Vagina (tissue), 2 donors: ENCODE measurements around the gene CHAF1A.

Experiments used
- CTCF ChIP-seq, 3 experiments: fragments of 450-650 bp in 2 of 3; fragments of 200-600 bp in 1 of 3; sonication (generic) in 1 of 3; IDR thresholded peaks; one replicate each; pipeline ENCODE4 v1.5.1; 2017 to 2019; ENCODE audit warnings: antibody characterized with exemption in 3 of 3, mild to moderate bottlenecking in 2 of 3, moderate library complexity in 2 of 3
- POLR2AphosphoS5 ChIP-seq, 2 donors: sonication (generic); formaldehyde crosslinking; IDR thresholded peaks; one replicate each; pipeline ENCODE4 v1.9.0; 2017; ENCODE audit warnings: antibody characterized with exemption in 2 of 2, mild to moderate bottlenecking in 2 of 2, low read depth in 1 of 2; ENCODE audit not compliant: insufficient read depth in 1 of 2

GRCh38 chr19:4363571-4364304, 38.7 kb upstream of the CHAF1A start:
- TF ChIP-seq CTCF (IDR thresholded peaks at IDR 0.05) (no peak), POLR2AphosphoS5 (IDR thresholded peaks at IDR 0.05; ENCODE audit: insufficient read depth in 1 of 2, low read depth in 1 of 2) (no peak)
